H1 (cell line): ENCODE data around the gene TUBB4B. TPM values are rescaled to one million over a fixed set of nuclear protein-coding genes. Genes with fewer than 3 reads are reported as not detected.

ENCODE experiments used
- CTCF ChIA-PET: fragments of 300-600 bp; sonication (Branson Sonifier 250); formaldehyde crosslinking; loops from one replicate; lab custom pipeline; 2021; ENCODE audit not compliant: partially characterized antibody; lab: Charles Lee
- POLR2A ChIA-PET: fragments of 300-600 bp; sonication (Branson Sonifier 250); formaldehyde crosslinking; loops from one replicate; lab custom pipeline; 2021; ENCODE audit warnings: inconsistent platforms; ENCODE audit not compliant: partially characterized antibody; lab: Charles Lee
- DNase-seq, 2 experiments: peaks; one replicate each; pipeline versions ENCODE4 v3.0.0 to v3.0.0-alpha.2; 2010 to 2022; ENCODE audit warnings: low spot score in 2 of 2, low read depth in 1 of 2, mixed read lengths in 1 of 2
- FAIRE-seq: peaks from 2 replicates; lab custom pipeline; 2011; peaks lifted over from hg19 to GRCh38; lab: Jason Lieb, UNC
- H2AFZ ChIP-seq: 2 replicates; pipeline ENCODE4 v1.8.1; 2012; ENCODE audit warnings: low read length, inconsistent platforms
- H2AK5ac ChIP-seq: 2 replicates; pipeline ENCODE4 v1.6.1; 2013; ENCODE audit warnings: low read depth, low read length
- H2BK120ac ChIP-seq: replicated peaks from 2 replicates; pipeline ENCODE3; 2013; ENCODE audit warnings: low read depth, low read length, inconsistent platforms
- H2BK12ac ChIP-seq: 2 replicates; pipeline ENCODE4 v1.6.1; 2013; ENCODE audit warnings: low read depth, low read length
- H2BK15ac ChIP-seq: 2 replicates; pipeline ENCODE4 v1.6.1; 2013; ENCODE audit warnings: low read length
- H2BK20ac ChIP-seq: 2 replicates; pipeline ENCODE4 v1.6.1; 2013; ENCODE audit warnings: low read length
- H2BK5ac ChIP-seq: 2 replicates; pipeline ENCODE4 v1.6.1; 2013; ENCODE audit warnings: low read depth, low read length
- H3K14ac ChIP-seq: 2 replicates; pipeline ENCODE4 v1.6.1; 2013; ENCODE audit warnings: inconsistent platforms; ENCODE audit not compliant: insufficient read length
- H3K18ac ChIP-seq: 2 replicates; pipeline ENCODE4 v1.6.1; 2013; ENCODE audit warnings: low read length; ENCODE audit errors: extremely low read depth
- H3K23ac ChIP-seq: 2 replicates; pipeline ENCODE4 v1.6.1; 2013; ENCODE audit warnings: inconsistent platforms; ENCODE audit not compliant: insufficient read length
- H3K23me2 ChIP-seq: 2 replicates; pipeline ENCODE4 v1.6.1; 2013; ENCODE audit warnings: low read depth, low read length
- H3K27ac ChIP-seq: 2 replicates; pipeline ENCODE4 v1.6.1; 2011; ENCODE audit warnings: low read depth, low read length, inconsistent platforms
- H3K27me3 ChIP-seq, 4 experiments: replicated peaks in 1 of 4; 1 replicate in 1 of 4; 2 replicates in 3 of 4; pipeline versions ENCODE4 v1.6.1 to v1.8.1; 2011 to 2013; ENCODE audit warnings: low read length in 3 of 4, mild to moderate bottlenecking in 3 of 4, inconsistent platforms in 2 of 4, mixed read lengths in 2 of 4, moderate library complexity in 1 of 4; ENCODE audit not compliant: control insufficient read depth in 3 of 4, insufficient read depth in 3 of 4; ENCODE audit errors: extremely low read depth in 1 of 4
- H3K36me3 ChIP-seq, 4 experiments: 2 replicates each; pipeline versions ENCODE4 v1.6.1 to v1.8.1; 2011 to 2013; ENCODE audit warnings: mild to moderate bottlenecking in 4 of 4, low read length in 3 of 4, moderate library complexity in 2 of 4, control low read depth in 1 of 4, inconsistent platforms in 1 of 4; ENCODE audit not compliant: insufficient read depth in 4 of 4, control insufficient read depth in 2 of 4
- H3K4ac ChIP-seq: replicated peaks from 2 replicates; pipeline ENCODE3; 2013; ENCODE audit warnings: low read length, low read depth, mixed read lengths, inconsistent platforms; ENCODE audit not compliant: insufficient read length
- H3K4me1 ChIP-seq, 4 experiments: replicated peaks in 1 of 4; 1 replicate in 1 of 4; 2 replicates in 3 of 4; pipeline versions ENCODE4 v1.6.1 to v1.8.1; 2011 to 2013; ENCODE audit warnings: low read length in 3 of 4, inconsistent platforms in 2 of 4, mixed read lengths in 1 of 4; ENCODE audit not compliant: insufficient read depth in 4 of 4, control insufficient read depth in 3 of 4
- H3K4me2 ChIP-seq, 2 experiments: 2 replicates each; pipeline versions ENCODE4 v1.6.1 to v1.8.1; 2011 to 2013; ENCODE audit warnings: low read depth in 2 of 2, low read length in 2 of 2, control low read depth in 1 of 2, inconsistent platforms in 1 of 2, mild to moderate bottlenecking in 1 of 2; ENCODE audit not compliant: insufficient read depth in 1 of 2
- H3K4me3 ChIP-seq, 4 experiments: fragments of 200-600, 300-600 bp in 1 of 4; sonication (generic), shearing (Covaris generic), sonication (Bioruptor Twin) in 1 of 4; 2 replicates each; pipeline versions ENCODE4 v1.5.1 to v1.8.1; 2011 to 2016; ENCODE audit warnings: low read length in 4 of 4, low read depth in 3 of 4, control low read depth in 2 of 4, inconsistent platforms in 2 of 4, mild to moderate bottlenecking in 2 of 4, mixed read lengths in 1 of 4, moderate library complexity in 1 of 4; ENCODE audit not compliant: insufficient read depth in 2 of 4; ENCODE audit errors: extremely low read depth in 1 of 4
- H3K56ac ChIP-seq: replicated peaks from 2 replicates; pipeline ENCODE3; 2013; ENCODE audit warnings: low read depth, mild to moderate bottlenecking, mixed read lengths, low read length, inconsistent platforms; ENCODE audit not compliant: insufficient read length
- H3K79me1 ChIP-seq: 2 replicates; pipeline ENCODE4 v1.6.1; 2013; ENCODE audit warnings: low read depth, low read length, control low read depth
- H3K79me2 ChIP-seq, 2 experiments: 2 replicates each; pipeline versions ENCODE4 v1.6.1 to v1.8.1; 2012 to 2013; ENCODE audit warnings: low read length in 2 of 2, mild to moderate bottlenecking in 2 of 2, inconsistent platforms in 1 of 2; ENCODE audit not compliant: insufficient read depth in 2 of 2, control insufficient read depth in 1 of 2
- H3K9ac ChIP-seq, 4 experiments: replicated peaks in 1 of 4; 1 replicate in 1 of 4; 2 replicates in 3 of 4; pipeline versions ENCODE4 v1.6.1 to v1.8.1; 2011 to 2013; ENCODE audit warnings: low read depth in 3 of 4, low read length in 3 of 4, control low read depth in 2 of 4, mild to moderate bottlenecking in 2 of 4, moderate library complexity in 2 of 4, inconsistent platforms in 1 of 4; ENCODE audit errors: extremely low read depth in 1 of 4
- H3K9me3 ChIP-seq, 2 experiments: 2 replicates each; pipeline versions ENCODE4 v1.6.1 to v1.8.1; 2012 to 2013; ENCODE audit warnings: mild to moderate bottlenecking in 2 of 2, moderate library complexity in 2 of 2, control low read depth in 1 of 2, inconsistent platforms in 1 of 2, low read depth in 1 of 2, low read length in 1 of 2, mixed read lengths in 1 of 2; ENCODE audit not compliant: insufficient read depth in 2 of 2
- H4K20me1 ChIP-seq, 2 experiments: replicated peaks in 1 of 2; 2 replicates each; pipeline versions ENCODE3 to v1.8.1; 2011 to 2013; ENCODE audit warnings: inconsistent platforms in 2 of 2, low read length in 2 of 2, mild to moderate bottlenecking in 1 of 2; ENCODE audit not compliant: insufficient read depth in 2 of 2, control insufficient read depth in 1 of 2
- H4K5ac ChIP-seq: 2 replicates; pipeline ENCODE4 v1.6.1; 2013; ENCODE audit warnings: low read length, low read depth, mixed read lengths, inconsistent platforms; ENCODE audit not compliant: insufficient read length
- H4K8ac ChIP-seq: 2 replicates; pipeline ENCODE4 v1.8.0; 2013; ENCODE audit warnings: mild to moderate bottlenecking, moderate library complexity, low read length, inconsistent platforms; ENCODE audit not compliant: insufficient read depth; ENCODE audit errors: extremely low read depth
- H4K91ac ChIP-seq: replicated peaks from 2 replicates; pipeline ENCODE3; 2013; ENCODE audit warnings: low read length, mixed read lengths, inconsistent platforms; ENCODE audit not compliant: insufficient read length
- CBX8 ChIP-seq: fragments of 300-800, 300-1000 bp; sonication (generic); IDR thresholded peaks from 2 replicates; pipeline ENCODE4 v1.7.1; 2016; ENCODE audit warnings: low read depth, low read length, borderline replicate concordance
- PHF8 ChIP-seq: fragments of 200-600 bp; sonication (generic); conservative IDR thresholded peaks from 2 replicates; pipeline ENCODE4 v1.7.1; 2012; ENCODE audit warnings: low read depth, mild to moderate bottlenecking, inconsistent platforms, low read length, moderate library complexity
- RBBP5 ChIP-seq: IDR thresholded peaks from 2 replicates; pipeline ENCODE4 v1.7.1; 2012; ENCODE audit warnings: low read depth, mild to moderate bottlenecking, inconsistent platforms, low read length, moderate library complexity, borderline replicate concordance
- WGBS, 2 experiments: shearing (Covaris generic) in 1 of 2; methylation state at CpG; one replicate each; pipeline versions ENCODE4 v1.1.6 to v1.1.7; 2013 to 2015; ENCODE audit warnings: low lambda C conversion rate in 2 of 2, mixed read lengths in 2 of 2, inconsistent platforms in 1 of 2, low coverage in 1 of 2, missing lambda C conversion rate in 1 of 2; ENCODE audit not compliant: insufficient replicate concordance in 2 of 2, insufficient coverage in 1 of 2, insufficient read length in 1 of 2; ENCODE audit errors: extremely low coverage in 1 of 2, missing lambda C conversion rate in 1 of 2; 5-methylcytosine and 5-hydroxymethylcytosine counted together
- polyA plus RNA-seq, 7 experiments: library from polyadenylated mRNA; depleted of rRNA in 3 of 7; stranded (reverse) in 5 of 7; unstranded in 2 of 7; fragments of >200 nt in 5 of 7; fragments of 200-250 nt in 2 of 7; gene quantifications; 1 replicate in 5 of 7; 2 replicates in 1 of 7; 4 replicates in 1 of 7; pipeline versions ENCODE4 v1.2.1 to v1.2.3, GENCODE V29; 2011 to 2013; ENCODE audit warnings: missing spikeins in 2 of 7, mixed read lengths in 2 of 7
- total RNA-seq: library from RNA; stranded (reverse); fragmentation: NEBNext Ultra II Directional; extraction: Animal tissue kit (Norgen Biotek cat#: 25700); gene quantifications from 2 replicates; pipeline ENCODE4 v1.2.1, GENCODE V29; 2021

TUBB4B gene
- total and polyA plus RNA-seq, 2 of the 8 experiments (the other 6 are each of a cell fraction or from before 2014, with no cell fraction given) = 280 to 307 TPM

DNA sequence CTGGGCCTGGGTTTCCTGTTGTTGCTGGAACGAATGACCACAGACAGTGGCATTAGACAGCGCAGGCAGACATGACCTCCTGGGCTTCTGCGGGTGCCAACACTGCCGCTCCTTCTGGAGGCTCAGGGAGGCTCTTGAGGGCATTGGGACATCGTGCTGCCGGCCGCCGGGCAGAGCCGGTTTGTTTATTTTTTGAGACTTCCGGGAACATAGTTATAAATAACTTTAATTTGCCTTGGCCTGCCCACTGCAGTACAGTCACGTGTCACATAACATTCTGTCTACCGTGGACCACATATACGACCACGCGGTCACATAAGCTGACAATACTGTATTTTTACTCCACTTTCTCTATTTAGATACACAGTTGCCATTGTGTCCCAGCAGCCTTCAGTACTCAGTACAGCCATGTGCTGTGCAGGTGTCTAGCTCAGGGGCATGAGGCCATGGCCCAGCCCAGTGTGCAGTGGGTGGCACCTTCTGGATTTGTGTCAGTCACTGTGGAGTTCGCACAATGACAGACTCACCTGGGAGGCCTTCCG is 28.2 kb downstream of the TUBB4B start:
- no peak overlapping the region for H2AK5ac ChIP-seq
- no peaks in the 10 kb centered on the region for H3K9me3 ChIP-seq
- peaks cover 2% of the 10 kb centered on the region; the same call in 1 of the 2 replicates for H3K23me2 ChIP-seq
- no peak overlapping the region for H3K4ac ChIP-seq
- no peak overlapping the region for H2BK12ac ChIP-seq
- FAIRE-seq (no peak), DNase-seq (no peak)
- WGBS, 2 experiments = 96% methylated on average over 17 of the region's 17 CpGs; no CpG with 5 or more reads in 1 of the 2 experiments
- H3K27me3 ChIP-seq = no peaks in the 10 kb centered on the region
- H3K27ac ChIP-seq = no peak overlapping the region
- H3K36me3 ChIP-seq = peaks cover 4 to 33% (median 23%) of the 10 kb centered on the region in 4 experiments; a peak in 7 of 8 replicates
- no peak overlapping the region for H3K56ac ChIP-seq
- no peak overlapping the region for H2BK120ac ChIP-seq
- H4K91ac ChIP-seq = no peak overlapping the region
- no peaks in the 10 kb centered on the region for H3K79me1 ChIP-seq
- TF ChIP-seq PHF8 (no peak), CBX8 (no peak), RBBP5 (no peak)
- H2BK15ac ChIP-seq = no peak overlapping the region
- H2AFZ ChIP-seq = no peak overlapping the region
- no peak overlapping the region for H4K5ac ChIP-seq
- no peak overlapping the region for H4K8ac ChIP-seq
- no peak overlapping the region for H3K9ac ChIP-seq
- ChIA-PET POLR2A (interaction anchor here (1.7 to 69.9 kb wide), 3 partner anchors 12 to 34 kb away, joined by 4 to 1462 read pairs (median 1462); partner anchors contain the start of genes CYSRT1, NDOR1, NELFB and RNF208), CTCF (interaction anchor here (1.1 to 1.9 kb wide), 3 partner anchors 11 to 33 kb away, joined by 3 to 6 read pairs (median 4); no protein-coding TSS in a partner anchor)
- no peak overlapping the region for H3K23ac ChIP-seq
- H2BK5ac ChIP-seq = no peak overlapping the region
- H3K4me1 ChIP-seq = peaks cover 0 to 4% (median 1%) of the 10 kb centered on the region in 4 experiments; a peak in 3 of 7 replicates
- no peaks in the 10 kb centered on the region for H3K79me2 ChIP-seq
- H2BK20ac ChIP-seq = no peak overlapping the region
- H4K20me1 ChIP-seq = peaks cover 4 to 13% of the 10 kb centered on the region in 2 experiments
- H3K14ac ChIP-seq = no peak overlapping the region
- H3K4me2 ChIP-seq = no peak overlapping the region
- H3K18ac ChIP-seq = no peak overlapping the region
- H3K4me3 ChIP-seq = no peak overlapping the region
